ENCODE data around the gene ASGR1. TPM values are rescaled to one million over a fixed set of nuclear protein-coding genes. Genes with fewer than 3 reads are reported as not detected.
"Not testable (repeated sequence)": the region's sequence is repeated elsewhere in the genome, so short reads cannot be mapped to it uniquely, and the experiment has no call there.

Gene ASGR1
- total RNA-seq, 1 donor from 2014 or later: 0.19 TPM

- DNase-seq: peak; percentile 81
- ATAC-seq (ENCODE audit: poor library complexity): peak; percentile 48
- intact Hi-C loops (cut with DNase I): no loop called here
Measured at GRCh38 chr17:7173687-7174602, 5.2 kb downstream of the ASGR1 start.

DNA sequence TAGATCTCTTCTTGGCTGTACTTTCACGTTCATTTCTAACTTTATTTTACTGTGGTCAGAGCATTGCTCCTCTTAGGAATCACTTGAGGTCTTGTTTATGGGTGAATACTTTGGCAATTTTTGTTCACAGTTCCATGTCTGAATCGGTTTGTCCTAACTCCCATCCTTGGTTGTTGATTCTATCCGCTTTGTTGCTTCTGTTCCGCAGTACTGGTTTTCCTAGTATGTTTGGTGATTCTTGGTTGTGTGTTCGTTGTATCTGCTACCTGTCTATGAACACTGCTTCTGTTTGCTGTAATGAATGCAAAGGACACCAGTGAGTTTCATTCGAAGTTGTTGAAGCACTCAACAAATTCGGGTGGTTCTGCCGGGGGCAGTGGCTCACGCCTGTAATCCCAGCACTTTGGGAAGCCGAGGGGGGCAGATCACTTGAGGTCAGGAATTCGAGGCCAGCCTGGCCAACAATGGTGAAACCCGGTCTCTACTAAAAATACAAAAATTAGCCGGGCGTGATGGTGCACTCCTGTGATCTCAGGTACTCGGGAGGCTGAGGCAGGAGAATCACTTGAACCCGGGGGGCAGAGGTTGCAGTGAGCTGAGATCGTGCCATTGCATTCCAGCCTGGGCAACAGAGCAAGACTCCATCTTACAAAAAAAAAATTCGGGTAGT, 6.5 kb downstream of the ASGR1 start:
- intact Hi-C loops (cut with DNase I); ATAC-seq (ENCODE audit: poor library complexity); DNase-seq: not testable (repeated sequence)

- ATAC-seq (ENCODE audit: poor library complexity); intact Hi-C loops (cut with DNase I); DNase-seq: not testable (repeated sequence)
Measured at GRCh38 chr17:7169565-7169908, 9.6 kb downstream of the ASGR1 start.

DNA sequence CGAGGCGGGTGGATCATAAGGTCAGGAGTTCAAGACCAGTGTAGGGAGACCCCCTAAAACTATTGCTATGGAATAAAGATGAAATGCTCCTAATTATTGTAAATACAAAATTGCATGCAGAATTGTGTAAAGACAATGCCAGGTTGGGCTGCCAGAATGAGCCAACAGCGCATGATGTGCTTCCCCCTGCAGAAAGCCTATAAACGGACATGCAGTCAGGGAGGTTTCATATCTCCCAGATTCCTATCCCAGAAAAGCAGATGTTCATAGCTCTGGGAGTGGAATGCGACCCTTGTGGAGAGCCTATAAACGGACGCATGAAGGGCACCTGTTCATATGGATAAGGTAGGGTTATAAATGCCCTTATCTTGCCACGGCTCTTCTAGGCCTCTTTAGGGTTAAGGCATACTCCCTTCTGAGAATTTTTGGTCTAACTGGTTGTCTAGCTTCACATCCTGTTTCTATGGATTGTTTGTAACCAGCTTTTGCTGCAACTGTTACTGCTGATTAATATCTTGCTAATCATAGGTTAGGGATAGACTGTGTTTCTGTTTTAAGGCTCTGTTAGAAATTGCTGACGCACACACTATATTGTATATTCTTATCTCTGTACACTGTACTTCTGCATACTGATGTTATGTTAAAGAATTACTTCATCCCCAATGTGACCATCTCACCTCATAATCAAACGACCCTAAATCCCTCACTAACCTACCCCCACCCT, 10.2 kb downstream of the ASGR1 start:
- intact Hi-C loops (cut with DNase I); DNase-seq; ATAC-seq (ENCODE audit: poor library complexity): not testable (repeated sequence)

DNA sequence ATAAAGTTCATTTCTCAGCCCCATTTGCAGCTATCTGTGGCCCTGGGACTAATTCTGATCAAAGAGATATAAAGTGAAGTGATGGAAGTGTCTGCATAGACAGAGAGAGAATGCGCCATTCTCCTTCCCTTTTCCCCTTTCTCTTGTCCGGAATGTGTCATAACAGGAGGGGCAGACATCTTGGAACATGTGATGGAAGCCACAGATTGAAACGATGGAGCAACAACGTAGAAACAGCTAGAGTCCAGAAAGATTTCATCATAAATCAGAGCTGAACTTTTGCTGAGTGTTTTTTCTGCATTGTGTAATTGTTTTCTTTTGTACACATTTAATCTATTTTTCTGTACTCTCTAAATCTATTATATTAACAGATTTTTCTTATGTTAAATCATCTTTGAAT, 11.3 kb downstream of the ASGR1 start:
- ATAC-seq (ENCODE audit: poor library complexity): peak; percentile 41
- DNase-seq: no peak
- intact Hi-C loops (cut with DNase I): no loop called here

- ATAC-seq (ENCODE audit: poor library complexity) (no peak), DNase-seq (no peak)
- intact Hi-C loops (cut with DNase I): no loop called here
Measured at GRCh38 chr17:7166873-7167272, 12.3 kb downstream of the ASGR1 start.

DNA sequence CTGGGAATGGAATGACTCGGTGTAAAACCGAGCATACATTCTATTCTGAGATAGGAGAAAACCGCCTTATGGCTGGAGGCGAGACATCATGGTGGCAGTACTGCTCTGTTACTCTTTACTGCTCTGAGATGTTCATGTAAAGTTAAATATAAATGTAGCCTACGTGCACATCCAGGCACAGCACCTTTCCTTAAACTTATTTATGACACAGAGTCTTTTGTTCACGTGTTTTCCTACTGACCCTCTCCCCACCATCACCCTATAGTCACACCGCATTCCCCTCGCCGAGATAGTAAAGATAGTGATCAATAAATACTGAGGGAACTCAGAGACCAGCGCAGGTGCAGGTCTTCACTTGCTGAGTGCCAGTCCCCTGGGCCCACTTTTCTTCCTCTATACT, 19.6 kb downstream of the ASGR1 start:
- intact Hi-C loops (cut with DNase I); DNase-seq; ATAC-seq (ENCODE audit: poor library complexity): not testable (repeated sequence)

DNA sequence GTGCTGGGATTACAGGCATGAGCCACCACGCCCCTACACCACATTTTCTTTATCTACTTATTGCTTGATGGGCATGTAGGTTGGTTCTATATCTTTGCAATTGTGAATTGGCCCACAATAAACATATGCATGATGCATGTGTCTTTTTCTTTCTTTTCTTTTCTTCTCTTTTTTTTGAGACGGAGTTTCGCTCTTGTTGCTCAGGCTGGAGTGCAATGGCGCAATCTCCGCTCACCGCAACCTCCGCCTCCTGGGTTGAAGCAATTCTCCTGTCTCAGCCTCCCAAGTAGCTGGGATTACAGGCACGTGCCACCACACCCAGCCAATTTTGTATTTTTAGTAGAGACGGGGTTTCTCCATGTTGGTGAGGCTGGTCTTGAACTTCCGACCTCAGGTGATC, 20.7 kb downstream of the ASGR1 start:
- intact Hi-C loops (cut with DNase I); DNase-seq; ATAC-seq (ENCODE audit: poor library complexity): not testable (repeated sequence)

GRCh38 chr17:7156342-7156940, 22.7 kb downstream of the ASGR1 start:
- DNase-seq (no peak), ATAC-seq (ENCODE audit: poor library complexity) (no peak)
- intact Hi-C loops (cut with DNase I): no loop called here

- no peak for DNase-seq
- intact Hi-C loops (cut with DNase I): no loop called here
- no peak for ATAC-seq (ENCODE audit: poor library complexity)
Measured at GRCh38 chr17:7147772-7148171, 31.4 kb downstream of the ASGR1 start.

DNA sequence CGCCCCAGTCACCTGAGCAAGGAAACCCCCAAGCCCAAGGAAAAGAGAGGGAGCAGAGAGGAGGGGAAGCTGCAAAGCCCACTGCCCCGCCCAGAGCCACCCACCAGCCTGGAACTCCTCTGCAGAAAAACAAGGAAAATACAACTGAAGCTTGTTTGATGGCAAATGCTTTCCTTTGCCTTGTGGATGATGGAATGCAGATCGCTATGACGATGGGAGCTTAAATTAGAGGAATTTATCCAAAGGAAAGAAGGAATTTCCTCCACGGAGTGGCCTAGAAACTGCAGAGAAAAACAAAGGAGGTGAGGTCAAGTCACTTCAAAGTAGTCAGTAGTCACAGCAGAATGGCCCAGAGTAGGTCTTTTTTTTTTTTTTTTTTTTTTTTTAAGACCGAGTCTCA, 33.1 kb downstream of the ASGR1 start:
- ATAC-seq (ENCODE audit: poor library complexity) (no peak), DNase-seq (no peak)
- intact Hi-C loops (cut with DNase I): no loop called here

DNA sequence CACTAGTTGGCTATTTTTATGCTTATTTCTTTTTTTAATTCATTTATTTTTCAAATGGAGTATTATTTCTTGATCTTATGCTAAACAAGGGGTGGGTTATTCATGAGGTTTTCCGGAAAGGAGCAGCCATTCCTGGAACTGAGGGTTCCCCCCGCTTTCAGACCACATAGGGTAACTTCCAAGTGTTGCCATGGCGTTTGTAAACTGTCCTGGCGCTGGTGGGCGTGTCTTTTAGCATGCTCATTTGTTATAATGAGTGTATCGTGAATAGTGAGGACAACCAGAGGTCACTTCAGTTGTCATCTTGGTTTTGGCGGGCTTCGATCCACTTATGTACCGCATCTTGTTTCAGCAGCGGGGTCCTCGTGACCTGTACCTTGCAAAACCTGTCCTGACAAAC, 35.0 kb downstream of the ASGR1 start:
- ATAC-seq (ENCODE audit: poor library complexity) (no peak), DNase-seq (no peak)
- intact Hi-C loops (cut with DNase I): no loop called here

DNA sequence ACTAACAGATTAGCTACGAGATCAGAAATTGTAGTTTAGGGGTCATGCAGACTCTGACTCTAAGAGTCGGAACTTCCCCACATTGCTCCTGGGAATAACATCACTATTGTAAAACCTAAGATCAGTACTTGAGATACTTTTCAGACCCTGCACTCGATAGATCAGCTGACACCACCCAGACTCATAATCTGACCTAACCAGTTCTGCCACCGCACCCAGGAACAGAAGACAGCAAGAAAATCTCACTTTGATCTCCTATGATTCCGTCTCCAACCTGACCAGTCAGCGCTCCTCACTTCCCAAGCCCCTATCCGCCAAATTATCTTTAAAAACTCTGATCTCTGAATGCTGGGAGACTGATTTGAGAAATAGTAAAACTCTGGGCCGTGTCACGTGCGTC, 37.3 kb downstream of the ASGR1 start:
- intact Hi-C loops (cut with DNase I): no loop called here
- DNase-seq (no peak), ATAC-seq (ENCODE audit: poor library complexity) (no peak)

DNA sequence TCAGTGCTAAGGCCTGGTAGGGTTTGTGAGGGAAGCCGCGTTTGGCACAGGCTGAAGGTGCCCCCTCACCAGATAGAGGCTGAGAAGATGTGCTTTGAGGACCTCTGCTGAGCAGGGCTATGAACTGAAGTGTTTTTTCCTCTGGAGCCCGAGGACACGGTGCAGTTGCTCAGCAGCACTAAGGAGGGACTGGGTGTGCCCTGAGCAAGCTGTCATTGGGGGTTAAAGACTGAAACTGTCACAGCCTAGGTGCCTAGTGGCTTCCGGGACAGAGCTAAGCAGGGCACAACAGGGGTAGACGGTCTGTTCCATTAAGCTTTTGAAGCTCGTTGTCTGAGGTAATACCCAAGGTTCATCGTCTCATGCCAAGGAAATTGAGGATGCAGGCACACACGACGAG, 39.8 kb downstream of the ASGR1 start:
- intact Hi-C loops (cut with DNase I): no loop called here
- ATAC-seq (ENCODE audit: poor library complexity): no peak

DNA sequence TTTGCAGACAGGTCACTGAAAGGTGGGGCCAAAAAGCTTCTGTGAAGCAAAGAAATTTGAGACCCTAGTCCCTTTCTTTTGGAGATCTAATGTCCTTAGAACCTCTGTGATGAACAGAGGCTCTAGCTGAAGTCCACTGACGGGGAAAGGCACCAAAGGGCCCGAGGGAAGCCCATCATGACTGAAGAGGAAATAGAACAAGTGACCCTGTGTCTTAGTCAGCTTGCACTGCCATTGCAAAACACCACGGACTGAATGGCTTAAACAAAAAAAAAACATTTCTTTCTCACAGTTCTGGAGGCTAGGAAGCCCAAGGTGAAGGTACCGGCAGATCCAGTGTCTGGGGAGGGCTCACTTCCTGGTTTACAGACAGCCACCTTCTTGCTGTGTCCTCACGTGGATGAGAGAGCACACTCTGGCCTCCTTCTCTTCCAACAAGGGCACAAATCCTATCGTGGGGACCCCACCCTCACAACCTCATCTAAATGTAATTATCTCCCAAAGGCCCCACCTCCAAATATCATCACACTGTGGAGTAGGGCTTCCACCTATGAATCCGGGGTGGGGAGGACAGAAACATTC, 40.3 kb downstream of the ASGR1 start:
- ATAC-seq (ENCODE audit: poor library complexity) (no peak), DNase-seq (no peak)
- intact Hi-C loops (cut with DNase I): no loop called here

More for the DNA sequence above, 39.8 kb downstream of the ASGR1 start:
- DNase-seq: no peak

GRCh38 chr17:7137171-7137943, 41.8 kb downstream of the ASGR1 start:
- intact Hi-C loops (cut with DNase I): loop anchor here (2.0 kb wide), 1 partner anchor 85 kb away; no protein-coding TSS in a partner anchor
- DNase-seq: peak; percentile 65
- peak; percentile 44 for ATAC-seq (ENCODE audit: poor library complexity)

GRCh38 chr17:7136266-7136877, 42.8 kb downstream of the ASGR1 start:
- intact Hi-C loops (cut with DNase I): loop anchor here (2.0 kb wide), 1 partner anchor 84 kb away; no protein-coding TSS in a partner anchor
- ATAC-seq (ENCODE audit: poor library complexity): peak; percentile 35

More at GRCh38 chr17:7136266-7136877, 42.8 kb downstream of the ASGR1 start:
- DNase-seq: peak; percentile 89
